Measurements from ENCODE around the gene CCDC6. TPM values are rescaled to one million over a fixed set of nuclear protein-coding genes. Genes with fewer than 3 reads are reported as not detected.

The CCDC6 gene
- total RNA-seq, 1 experiment from 2014 or later: 37.6 TPM

GRCh38 chr10:59819683-59820082, 86.7 kb downstream of the CCDC6 start:
- Histone ChIP-seq H3K4me3 (ENCODE audit: low read length) (no peak overlapping the region), H2AFZ (ENCODE audit: low read length) (no peak overlapping the region), H3K36me3 (ENCODE audit: low read depth, low read length) (0 out of 2 replicates have a peak, but pooled peaks cover 5% of the 10 kb centered on the region), H3K9me3 (ENCODE audit: low read length) (no peaks in the 10 kb centered on the region), H4K20me1 (ENCODE audit: low read length) (no peaks in the 10 kb centered on the region), H3K27ac (ENCODE audit: low read length) (no peak overlapping the region), H3K9ac (ENCODE audit: low read length) (no peak overlapping the region), H3K79me2 (ENCODE audit: low read length) (0 out of 2 replicates have a peak, but pooled peaks cover 5% of the 10 kb centered on the region), H3F3A (ENCODE audit: low read length, unreplicated experiment) (no peaks in the 10 kb centered on the region), H3K27me3 (ENCODE audit: low read length) (no peaks in the 10 kb centered on the region), H3K4me1 (ENCODE audit: insufficient read depth, low read length) (no peaks in the 10 kb centered on the region), H3K9me2 (replicated peaks; ENCODE audit: low read length) (no peaks in the 10 kb centered on the region), H3K4me2 (ENCODE audit: low read length) (no peak overlapping the region)
- ATAC-seq: no peak
- CTCF ChIA-PET: no interaction called here
- intact Hi-C loops (cut with micrococcal nuclease): no loop called here
- no peak for TF ChIP-seq EZH2phosphoT487 (IDR thresholded peaks at IDR 0.05; ENCODE audit: borderline replicate concordance, low read length)
- TF ChIP-seq CTCF (conservative IDR thresholded peaks at IDR 0.05; ENCODE audit: low read depth, low read length): no peak
- TF ChIP-seq EZH2 (IDR thresholded peaks at IDR 0.05; ENCODE audit: low read length, unreplicated experiment): no peak
- no TSS peak for BruUV-seq (replicated peaks)
- POLR2A ChIA-PET (ENCODE audit: unreplicated experiment): no interaction called here
- DNase-seq: no peak

- DNase-seq: no peak
- no peaks in the 10 kb centered on the region for H3F3A ChIP-seq (ENCODE audit: low read length, unreplicated experiment)
- H3K27me3 ChIP-seq (ENCODE audit: low read length): no peaks in the 10 kb centered on the region
- no peak for TF ChIP-seq CTCF (conservative IDR thresholded peaks at IDR 0.05; ENCODE audit: low read depth, low read length)
- TF ChIP-seq EZH2 (IDR thresholded peaks at IDR 0.05; ENCODE audit: low read length, unreplicated experiment): no peak
- no peak for TF ChIP-seq EZH2phosphoT487 (IDR thresholded peaks at IDR 0.05; ENCODE audit: borderline replicate concordance, low read length)
- ATAC-seq: no peak
- no peaks in the 10 kb centered on the region for H3K9me2 ChIP-seq (replicated peaks; ENCODE audit: low read length)
- H3K27ac ChIP-seq (ENCODE audit: low read length): no peak overlapping the region
- H3K79me2 ChIP-seq (ENCODE audit: low read length): 0 out of 2 replicates have a peak, but pooled peaks cover 2% of the 10 kb centered on the region
- no peaks in the 10 kb centered on the region for H3K4me1 ChIP-seq (ENCODE audit: insufficient read depth, low read length)
- POLR2A ChIA-PET (ENCODE audit: unreplicated experiment): interaction anchor here (0.5 kb wide), 1 partner anchor 884 kb away, joined by 6 read pairs; no protein-coding TSS in a partner anchor
- no peak overlapping the region for H3K9ac ChIP-seq (ENCODE audit: low read length)
- H3K4me2 ChIP-seq (ENCODE audit: low read length): no peak overlapping the region
- no TSS peak for BruUV-seq (replicated peaks)
- no peak overlapping the region for H2AFZ ChIP-seq (ENCODE audit: low read length)
- no peaks in the 10 kb centered on the region for H3K9me3 ChIP-seq (ENCODE audit: low read length)
- CTCF ChIA-PET: no interaction called here
- H3K4me3 ChIP-seq (ENCODE audit: low read length): no peak overlapping the region
- H4K20me1 ChIP-seq (ENCODE audit: low read length): no peaks in the 10 kb centered on the region
- intact Hi-C loops (cut with micrococcal nuclease): no loop called here
- H3K36me3 ChIP-seq (ENCODE audit: low read depth, low read length): 0 out of 2 replicates have a peak, but pooled peaks cover 5% of the 10 kb centered on the region
These were observed 87.1 kb downstream of the CCDC6 start for GRCh38 chr10:59819265-59819664.

- Histone ChIP-seq H3K4me2 (ENCODE audit: low read length) (no peak overlapping the region), H2AFZ (ENCODE audit: low read length) (no peak overlapping the region), H3K9me2 (replicated peaks; ENCODE audit: low read length) (no peaks in the 10 kb centered on the region), H3K36me3 (ENCODE audit: low read depth, low read length) (peaks cover 15% of the 10 kb centered on the region; the same call in 1 of the 2 replicates), H3K4me1 (ENCODE audit: insufficient read depth, low read length) (no peaks in the 10 kb centered on the region), H3K27ac (ENCODE audit: low read length) (no peak overlapping the region), H3F3A (ENCODE audit: low read length, unreplicated experiment) (no peaks in the 10 kb centered on the region), H3K27me3 (ENCODE audit: low read length) (no peaks in the 10 kb centered on the region), H4K20me1 (ENCODE audit: low read length) (no peaks in the 10 kb centered on the region), H3K4me3 (ENCODE audit: low read length) (no peak overlapping the region), H3K9ac (ENCODE audit: low read length) (no peak overlapping the region), H3K79me2 (ENCODE audit: low read length) (no peaks in the 10 kb centered on the region), H3K9me3 (ENCODE audit: low read length) (no peaks in the 10 kb centered on the region)
- ChIA-PET POLR2A (ENCODE audit: unreplicated experiment) (no interaction called here), CTCF (interaction anchor here (0.6 kb wide), 1 partner anchor 78 kb away, joined by 3 read pairs; no protein-coding TSS in a partner anchor)
- ATAC-seq (no peak), DNase-seq (no peak)
- BruUV-seq (replicated peaks): no TSS peak
- intact Hi-C loops (cut with micrococcal nuclease): no loop called here
- TF ChIP-seq EZH2phosphoT487 (IDR thresholded peaks at IDR 0.05; ENCODE audit: borderline replicate concordance, low read length) (no peak), EZH2 (IDR thresholded peaks at IDR 0.05; ENCODE audit: low read length, unreplicated experiment) (no peak), CTCF (conservative IDR thresholded peaks at IDR 0.05; ENCODE audit: low read depth, low read length) (no peak)
These were observed 88.6 kb downstream of the CCDC6 start for GRCh38 chr10:59817773-59818172.
